T-helper 1 cell treated with Interleukin-12 subunit alpha and Interleukin-12 subunit beta and Interleukin-4 antibody, amounts not matched to agents 30 μg/mL and 1 μg/mL, for 36 hours (primary cell): ENCODE measurements around the gene MYO3B.
A peak's percentile ranks its signal among the peaks of the same experiment; 100 is the strongest.
"Not testable (repeated sequence)": the region's sequence is repeated elsewhere in the genome, so short reads cannot be mapped to it uniquely, and the experiment has no call there.

ENCODE experiments used
- H3K27ac Mint-ChIP-seq: one replicate; pipeline ENCODE4 v1.8.0; 2021; ENCODE audit warnings: mild to moderate bottlenecking, mixed read lengths
- H3K27me3 Mint-ChIP-seq: one replicate; pipeline ENCODE4 v1.8.0; 2021; ENCODE audit warnings: low read depth, mixed read lengths
- H3K36me3 Mint-ChIP-seq: one replicate; pipeline ENCODE4 v1.8.0; 2021; ENCODE audit warnings: low read depth, mixed read lengths
- H3K4me1 Mint-ChIP-seq: one replicate; pipeline ENCODE4 v1.8.0; 2021; ENCODE audit warnings: low read depth, mixed read lengths
- H3K4me3 Mint-ChIP-seq: one replicate; pipeline ENCODE4 v1.8.0; 2021; ENCODE audit warnings: mild to moderate bottlenecking, moderate library complexity, mixed read lengths
- H3K9me3 Mint-ChIP-seq: one replicate; pipeline ENCODE4 v1.8.0; 2021; ENCODE audit warnings: mixed read lengths

MYO3B gene

GRCh38 chr2:170396799-170397459 is 219.0 kb downstream of the MYO3B start:
- Mint-ChIP-seq H3K27me3 (peaks cover 22% of the 10 kb centered on the region), H3K9me3 (no peaks in the 10 kb centered on the region), H3K36me3 (no peaks in the 10 kb centered on the region), H3K4me3 (no peak overlapping the region), H3K27ac (no peak overlapping the region), H3K4me1 (peaks cover 1% of the 10 kb centered on the region)

- H3K4me3 Mint-ChIP-seq = no peak overlapping the region
- H3K27me3 Mint-ChIP-seq = peaks cover 14% of the 10 kb centered on the region
- H3K4me1 Mint-ChIP-seq = peaks cover 1% of the 10 kb centered on the region
- no peaks in the 10 kb centered on the region for H3K9me3 Mint-ChIP-seq
- no peaks in the 10 kb centered on the region for H3K36me3 Mint-ChIP-seq
- H3K27ac Mint-ChIP-seq = no peak overlapping the region
Measured at GRCh38 chr2:170401187-170401586, 223.2 kb downstream of the MYO3B start.

GRCh38 chr2:170404846-170405245 is 226.9 kb downstream of the MYO3B start:
- H3K36me3 Mint-ChIP-seq = no peaks in the 10 kb centered on the region
- no peaks in the 10 kb centered on the region for H3K9me3 Mint-ChIP-seq
- no peak overlapping the region for H3K4me3 Mint-ChIP-seq
- peaks cover 26% of the 10 kb centered on the region for H3K27me3 Mint-ChIP-seq
- H3K27ac Mint-ChIP-seq = no peak overlapping the region
- H3K4me1 Mint-ChIP-seq = peaks cover 6% of the 10 kb centered on the region

DNA sequence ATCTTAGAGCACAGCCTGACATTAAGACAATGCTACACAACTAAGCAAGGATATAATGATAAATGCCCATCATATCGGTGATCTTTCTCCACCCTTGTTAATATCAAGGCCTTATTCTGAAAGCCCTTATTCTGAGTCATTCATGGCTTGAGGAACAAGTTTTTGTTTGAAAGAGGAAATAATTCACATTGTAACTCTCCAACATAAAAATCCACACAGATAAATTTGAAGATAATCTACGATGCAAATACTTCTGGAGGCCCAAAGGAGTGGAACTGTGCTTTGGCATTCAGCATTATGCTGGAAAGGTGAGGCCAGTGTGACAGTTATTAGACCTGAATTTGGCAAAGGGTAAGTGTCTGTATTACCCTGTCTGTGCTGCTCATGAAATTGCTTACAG is 227.4 kb downstream of the MYO3B start:
- Mint-ChIP-seq H3K9me3 (no peaks in the 10 kb centered on the region), H3K27ac (no peak overlapping the region), H3K4me3 (no peak overlapping the region), H3K27me3 (peaks cover 26% of the 10 kb centered on the region), H3K4me1 (peaks cover 6% of the 10 kb centered on the region), H3K36me3 (no peaks in the 10 kb centered on the region)

DNA sequence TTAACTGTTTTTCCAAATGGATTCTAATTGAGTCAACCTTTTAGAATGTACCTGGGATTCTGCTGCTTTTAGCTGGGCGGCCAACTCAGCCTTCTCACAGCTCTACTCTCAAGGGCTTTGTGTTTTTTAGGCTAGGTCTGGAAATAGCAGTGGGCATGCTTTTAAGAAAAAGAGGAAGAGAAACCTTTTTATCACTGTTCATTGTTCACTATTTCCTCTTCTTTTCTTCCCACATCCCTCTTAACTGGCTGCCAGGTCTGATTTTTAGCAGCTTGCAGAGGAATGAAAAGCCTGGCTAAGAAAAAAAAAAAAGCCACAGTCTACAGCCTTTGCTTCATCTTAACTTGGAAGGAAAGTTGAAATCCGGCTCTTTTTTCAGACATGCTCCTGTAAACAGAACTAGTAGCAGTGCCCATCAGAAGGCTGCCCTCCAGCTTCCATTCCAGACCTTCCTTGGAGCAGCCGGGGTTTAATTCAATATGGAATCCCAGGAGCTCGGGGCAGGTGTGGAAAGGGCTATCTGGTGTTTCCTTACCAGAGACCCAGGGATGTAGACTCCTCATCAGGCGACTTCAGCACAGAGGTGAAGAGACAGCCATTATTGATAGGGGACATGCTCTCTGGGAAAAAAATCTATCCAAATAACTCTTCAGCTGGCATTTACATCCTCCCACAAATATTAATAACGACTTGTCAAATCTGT is 230.7 kb downstream of the MYO3B start:
- no peak overlapping the region for H3K27ac Mint-ChIP-seq
- peak overlapping the region; percentile 38 for H3K4me3 Mint-ChIP-seq
- H3K36me3 Mint-ChIP-seq = no peaks in the 10 kb centered on the region
- peaks cover 33% of the 10 kb centered on the region for H3K27me3 Mint-ChIP-seq
- peaks cover 6% of the 10 kb centered on the region for H3K4me1 Mint-ChIP-seq
- no peaks in the 10 kb centered on the region for H3K9me3 Mint-ChIP-seq

DNA sequence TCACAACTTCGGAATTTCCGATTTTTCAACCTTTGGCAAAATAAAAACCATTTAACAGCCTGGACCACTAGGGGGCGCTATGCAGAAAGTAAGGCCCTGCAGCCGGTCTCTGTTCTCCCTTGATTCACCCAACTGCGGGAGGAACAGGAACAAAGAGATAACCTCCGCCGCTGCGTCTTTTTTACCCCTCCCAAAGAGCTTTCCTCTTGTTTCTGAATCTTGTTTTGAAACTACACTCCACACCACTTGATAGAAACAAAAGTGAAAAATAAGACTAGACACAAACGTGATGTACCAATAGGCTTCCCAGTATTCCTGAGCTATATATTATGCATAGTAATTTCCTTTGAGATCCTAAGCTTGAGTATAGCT is 231.2 kb downstream of the MYO3B start:
- peaks cover 6% of the 10 kb centered on the region for H3K4me1 Mint-ChIP-seq
- H3K4me3 Mint-ChIP-seq = peak overlapping the region; percentile 38
- H3K27me3 Mint-ChIP-seq = peaks cover 29% of the 10 kb centered on the region
- H3K27ac Mint-ChIP-seq = no peak overlapping the region
- H3K36me3 Mint-ChIP-seq = no peaks in the 10 kb centered on the region
- H3K9me3 Mint-ChIP-seq = no peaks in the 10 kb centered on the region

- H3K27ac Mint-ChIP-seq = no peak overlapping the region
- no peak overlapping the region for H3K4me3 Mint-ChIP-seq
- no peaks in the 10 kb centered on the region for H3K36me3 Mint-ChIP-seq
- no peaks in the 10 kb centered on the region for H3K9me3 Mint-ChIP-seq
- peaks cover 6% of the 10 kb centered on the region for H3K4me1 Mint-ChIP-seq
- H3K27me3 Mint-ChIP-seq = peaks cover 41% of the 10 kb centered on the region
Measured at GRCh38 chr2:170411660-170412059, 233.7 kb downstream of the MYO3B start.

GRCh38 chr2:170420961-170421687 is 243.2 kb downstream of the MYO3B start:
- H3K27ac Mint-ChIP-seq = no peak overlapping the region
- no peak overlapping the region for H3K4me3 Mint-ChIP-seq
- H3K36me3 Mint-ChIP-seq = no peaks in the 10 kb centered on the region
- H3K4me1 Mint-ChIP-seq = no peaks in the 10 kb centered on the region
- H3K9me3 Mint-ChIP-seq = no peaks in the 10 kb centered on the region
- H3K27me3 Mint-ChIP-seq = peaks cover 14% of the 10 kb centered on the region

- Mint-ChIP-seq H3K27me3 (peaks cover 21% of the 10 kb centered on the region), H3K4me3 (no peak overlapping the region), H3K4me1 (no peaks in the 10 kb centered on the region), H3K36me3 (no peaks in the 10 kb centered on the region), H3K9me3 (no peaks in the 10 kb centered on the region), H3K27ac (no peak overlapping the region)
Measured at GRCh38 chr2:170423919-170424318, 246.0 kb downstream of the MYO3B start.

- Mint-ChIP-seq H3K9me3 (no peaks in the 10 kb centered on the region), H3K27me3 (peaks cover 25% of the 10 kb centered on the region), H3K36me3 (no peaks in the 10 kb centered on the region), H3K27ac (no peak overlapping the region), H3K4me1 (peaks cover 2% of the 10 kb centered on the region), H3K4me3 (no peak overlapping the region)
Measured at GRCh38 chr2:170425281-170425751, 247.4 kb downstream of the MYO3B start.

DNA sequence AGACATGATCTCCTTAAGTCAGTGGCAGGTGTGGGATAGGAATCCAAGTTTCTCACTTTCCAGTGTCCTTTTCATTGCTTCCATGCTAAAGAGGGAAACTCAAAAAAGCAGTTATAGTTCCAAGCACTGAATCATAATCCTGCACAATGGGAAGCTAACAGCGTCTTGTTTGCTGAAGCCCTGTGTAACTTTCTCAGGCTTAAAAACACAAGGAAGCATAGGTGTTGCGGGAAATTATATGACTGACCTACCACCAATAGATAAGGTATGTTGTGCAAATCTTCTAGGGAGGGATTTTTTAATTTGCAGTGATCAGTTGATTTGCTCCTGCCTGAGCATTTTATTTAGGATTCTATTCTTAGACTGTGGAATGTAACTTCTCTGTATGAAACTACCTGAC is 250.9 kb downstream of the MYO3B start:
- Mint-ChIP-seq H3K27ac (no peak overlapping the region), H3K36me3 (no peaks in the 10 kb centered on the region), H3K4me1 (peaks cover 2% of the 10 kb centered on the region), H3K4me3 (no peak overlapping the region), H3K9me3 (no peaks in the 10 kb centered on the region), H3K27me3 (peaks cover 34% of the 10 kb centered on the region)

GRCh38 chr2:170432823-170433222 is 254.9 kb downstream of the MYO3B start:
- Mint-ChIP-seq H3K4me3 (no peak overlapping the region), H3K36me3 (no peaks in the 10 kb centered on the region), H3K4me1 (peaks cover 11% of the 10 kb centered on the region), H3K27me3 (peaks cover 53% of the 10 kb centered on the region), H3K9me3 (no peaks in the 10 kb centered on the region), H3K27ac (no peak overlapping the region)

GRCh38 chr2:170433448-170433847 is 255.5 kb downstream of the MYO3B start:
- Mint-ChIP-seq H3K27ac (no peak overlapping the region), H3K27me3 (peaks cover 53% of the 10 kb centered on the region), H3K4me1 (peaks cover 11% of the 10 kb centered on the region), H3K4me3 (no peak overlapping the region), H3K36me3 (no peaks in the 10 kb centered on the region), H3K9me3 (no peaks in the 10 kb centered on the region)

DNA sequence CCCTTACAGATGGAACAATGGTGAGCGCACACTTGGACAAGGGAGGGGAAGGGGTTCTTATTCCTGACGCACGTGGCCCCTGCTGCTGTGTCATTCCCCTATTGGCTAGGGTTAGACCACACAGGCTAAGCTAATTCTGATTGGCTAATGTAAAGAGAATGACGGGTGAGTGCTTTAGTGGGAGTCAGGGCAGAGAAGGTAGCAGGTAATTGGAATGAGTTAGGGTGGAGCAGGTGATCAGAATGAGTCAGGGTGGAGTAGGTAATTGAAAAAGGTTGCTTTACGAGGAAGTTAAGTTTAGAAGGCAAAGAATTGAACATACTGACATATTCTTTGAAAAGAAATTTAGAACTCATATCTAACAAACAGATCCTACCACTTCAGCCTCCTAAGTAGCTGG is 256.4 kb downstream of the MYO3B start:
- H3K4me1 Mint-ChIP-seq = peaks cover 11% of the 10 kb centered on the region
- not testable (repeated sequence) for H3K36me3 Mint-ChIP-seq, H3K9me3 Mint-ChIP-seq, H3K4me3 Mint-ChIP-seq, H3K27ac Mint-ChIP-seq
- H3K27me3 Mint-ChIP-seq = peaks cover 53% of the 10 kb centered on the region
